H1 (cell line): ENCODE measurements around the gene ZNF483. TPM values are rescaled to one million over a fixed set of nuclear protein-coding genes. Genes with fewer than 3 reads are reported as not detected.

Experiments
- CTCF ChIA-PET: fragments of 300-600 bp; sonication (Branson Sonifier 250); formaldehyde crosslinking; loops from one replicate; lab custom pipeline; 2021; ENCODE audit not compliant: partially characterized antibody; lab: Charles Lee
- POLR2A ChIA-PET: fragments of 300-600 bp; sonication (Branson Sonifier 250); formaldehyde crosslinking; loops from one replicate; lab custom pipeline; 2021; ENCODE audit warnings: inconsistent platforms; ENCODE audit not compliant: partially characterized antibody; lab: Charles Lee
- DNase-seq, 2 experiments: peaks; one replicate each; pipeline versions ENCODE4 v3.0.0 to v3.0.0-alpha.2; 2010 to 2022; ENCODE audit warnings: low spot score in 2 of 2, low read depth in 1 of 2, mixed read lengths in 1 of 2
- FAIRE-seq: peaks from 2 replicates; lab custom pipeline; 2011; peaks lifted over from hg19 to GRCh38; lab: Jason Lieb, UNC
- H2AFZ ChIP-seq: 2 replicates; pipeline ENCODE4 v1.8.1; 2012; ENCODE audit warnings: low read length, inconsistent platforms
- H2AK5ac ChIP-seq: 2 replicates; pipeline ENCODE4 v1.6.1; 2013; ENCODE audit warnings: low read depth, low read length
- H2BK120ac ChIP-seq: replicated peaks from 2 replicates; pipeline ENCODE3; 2013; ENCODE audit warnings: low read depth, low read length, inconsistent platforms
- H2BK12ac ChIP-seq: 2 replicates; pipeline ENCODE4 v1.6.1; 2013; ENCODE audit warnings: low read depth, low read length
- H2BK15ac ChIP-seq: 2 replicates; pipeline ENCODE4 v1.6.1; 2013; ENCODE audit warnings: low read length
- H2BK20ac ChIP-seq: 2 replicates; pipeline ENCODE4 v1.6.1; 2013; ENCODE audit warnings: low read length
- H2BK5ac ChIP-seq: 2 replicates; pipeline ENCODE4 v1.6.1; 2013; ENCODE audit warnings: low read depth, low read length
- H3K14ac ChIP-seq: 2 replicates; pipeline ENCODE4 v1.6.1; 2013; ENCODE audit warnings: inconsistent platforms; ENCODE audit not compliant: insufficient read length
- H3K18ac ChIP-seq: 2 replicates; pipeline ENCODE4 v1.6.1; 2013; ENCODE audit warnings: low read length; ENCODE audit errors: extremely low read depth
- H3K23ac ChIP-seq: 2 replicates; pipeline ENCODE4 v1.6.1; 2013; ENCODE audit warnings: inconsistent platforms; ENCODE audit not compliant: insufficient read length
- H3K23me2 ChIP-seq: 2 replicates; pipeline ENCODE4 v1.6.1; 2013; ENCODE audit warnings: low read depth, low read length
- H3K27ac ChIP-seq: 2 replicates; pipeline ENCODE4 v1.6.1; 2011; ENCODE audit warnings: low read depth, low read length, inconsistent platforms
- H3K27me3 ChIP-seq, 4 experiments: replicated peaks in 1 of 4; 1 replicate in 1 of 4; 2 replicates in 3 of 4; pipeline versions ENCODE4 v1.6.1 to v1.8.1; 2011 to 2013; ENCODE audit warnings: low read length in 3 of 4, mild to moderate bottlenecking in 3 of 4, inconsistent platforms in 2 of 4, mixed read lengths in 2 of 4, moderate library complexity in 1 of 4; ENCODE audit not compliant: control insufficient read depth in 3 of 4, insufficient read depth in 3 of 4; ENCODE audit errors: extremely low read depth in 1 of 4
- H3K36me3 ChIP-seq, 4 experiments: 2 replicates each; pipeline versions ENCODE4 v1.6.1 to v1.8.1; 2011 to 2013; ENCODE audit warnings: mild to moderate bottlenecking in 4 of 4, low read length in 3 of 4, moderate library complexity in 2 of 4, control low read depth in 1 of 4, inconsistent platforms in 1 of 4; ENCODE audit not compliant: insufficient read depth in 4 of 4, control insufficient read depth in 2 of 4
- H3K4ac ChIP-seq: replicated peaks from 2 replicates; pipeline ENCODE3; 2013; ENCODE audit warnings: low read length, low read depth, mixed read lengths, inconsistent platforms; ENCODE audit not compliant: insufficient read length
- H3K4me1 ChIP-seq, 4 experiments: replicated peaks in 1 of 4; 1 replicate in 1 of 4; 2 replicates in 3 of 4; pipeline versions ENCODE4 v1.6.1 to v1.8.1; 2011 to 2013; ENCODE audit warnings: low read length in 3 of 4, inconsistent platforms in 2 of 4, mixed read lengths in 1 of 4; ENCODE audit not compliant: insufficient read depth in 4 of 4, control insufficient read depth in 3 of 4
- H3K4me2 ChIP-seq, 2 experiments: 2 replicates each; pipeline versions ENCODE4 v1.6.1 to v1.8.1; 2011 to 2013; ENCODE audit warnings: low read depth in 2 of 2, low read length in 2 of 2, control low read depth in 1 of 2, inconsistent platforms in 1 of 2, mild to moderate bottlenecking in 1 of 2; ENCODE audit not compliant: insufficient read depth in 1 of 2
- H3K4me3 ChIP-seq, 4 experiments: fragments of 200-600, 300-600 bp in 1 of 4; sonication (generic), shearing (Covaris generic), sonication (Bioruptor Twin) in 1 of 4; 2 replicates each; pipeline versions ENCODE4 v1.5.1 to v1.8.1; 2011 to 2016; ENCODE audit warnings: low read length in 4 of 4, low read depth in 3 of 4, control low read depth in 2 of 4, inconsistent platforms in 2 of 4, mild to moderate bottlenecking in 2 of 4, mixed read lengths in 1 of 4, moderate library complexity in 1 of 4; ENCODE audit not compliant: insufficient read depth in 2 of 4; ENCODE audit errors: extremely low read depth in 1 of 4
- H3K56ac ChIP-seq: replicated peaks from 2 replicates; pipeline ENCODE3; 2013; ENCODE audit warnings: low read depth, mild to moderate bottlenecking, mixed read lengths, low read length, inconsistent platforms; ENCODE audit not compliant: insufficient read length
- H3K79me1 ChIP-seq: 2 replicates; pipeline ENCODE4 v1.6.1; 2013; ENCODE audit warnings: low read depth, low read length, control low read depth
- H3K79me2 ChIP-seq, 2 experiments: 2 replicates each; pipeline versions ENCODE4 v1.6.1 to v1.8.1; 2012 to 2013; ENCODE audit warnings: low read length in 2 of 2, mild to moderate bottlenecking in 2 of 2, inconsistent platforms in 1 of 2; ENCODE audit not compliant: insufficient read depth in 2 of 2, control insufficient read depth in 1 of 2
- H3K9ac ChIP-seq, 4 experiments: replicated peaks in 1 of 4; 1 replicate in 1 of 4; 2 replicates in 3 of 4; pipeline versions ENCODE4 v1.6.1 to v1.8.1; 2011 to 2013; ENCODE audit warnings: low read depth in 3 of 4, low read length in 3 of 4, control low read depth in 2 of 4, mild to moderate bottlenecking in 2 of 4, moderate library complexity in 2 of 4, inconsistent platforms in 1 of 4; ENCODE audit errors: extremely low read depth in 1 of 4
- H3K9me3 ChIP-seq, 2 experiments: 2 replicates each; pipeline versions ENCODE4 v1.6.1 to v1.8.1; 2012 to 2013; ENCODE audit warnings: mild to moderate bottlenecking in 2 of 2, moderate library complexity in 2 of 2, control low read depth in 1 of 2, inconsistent platforms in 1 of 2, low read depth in 1 of 2, low read length in 1 of 2, mixed read lengths in 1 of 2; ENCODE audit not compliant: insufficient read depth in 2 of 2
- H4K20me1 ChIP-seq, 2 experiments: replicated peaks in 1 of 2; 2 replicates each; pipeline versions ENCODE3 to v1.8.1; 2011 to 2013; ENCODE audit warnings: inconsistent platforms in 2 of 2, low read length in 2 of 2, mild to moderate bottlenecking in 1 of 2; ENCODE audit not compliant: insufficient read depth in 2 of 2, control insufficient read depth in 1 of 2
- H4K5ac ChIP-seq: 2 replicates; pipeline ENCODE4 v1.6.1; 2013; ENCODE audit warnings: low read length, low read depth, mixed read lengths, inconsistent platforms; ENCODE audit not compliant: insufficient read length
- H4K8ac ChIP-seq: 2 replicates; pipeline ENCODE4 v1.8.0; 2013; ENCODE audit warnings: mild to moderate bottlenecking, moderate library complexity, low read length, inconsistent platforms; ENCODE audit not compliant: insufficient read depth; ENCODE audit errors: extremely low read depth
- H4K91ac ChIP-seq: replicated peaks from 2 replicates; pipeline ENCODE3; 2013; ENCODE audit warnings: low read length, mixed read lengths, inconsistent platforms; ENCODE audit not compliant: insufficient read length
- CEBPB ChIP-seq: IDR thresholded peaks from 2 replicates; pipeline ENCODE4 v1.6.1; 2012; ENCODE audit warnings: low read depth, low read length
- E2F6 ChIP-seq: IDR thresholded peaks from 2 replicates; pipeline ENCODE4 v1.6.1; 2012; ENCODE audit warnings: inconsistent platforms
- MAX ChIP-seq: IDR thresholded peaks from 2 replicates; pipeline ENCODE4 v1.6.1; 2012; ENCODE audit warnings: inconsistent platforms
- WGBS, 2 experiments: shearing (Covaris generic) in 1 of 2; methylation state at CpG; one replicate each; pipeline versions ENCODE4 v1.1.6 to v1.1.7; 2013 to 2015; ENCODE audit warnings: low lambda C conversion rate in 2 of 2, mixed read lengths in 2 of 2, inconsistent platforms in 1 of 2, low coverage in 1 of 2, missing lambda C conversion rate in 1 of 2; ENCODE audit not compliant: insufficient replicate concordance in 2 of 2, insufficient coverage in 1 of 2, insufficient read length in 1 of 2; ENCODE audit errors: extremely low coverage in 1 of 2, missing lambda C conversion rate in 1 of 2; 5-methylcytosine and 5-hydroxymethylcytosine counted together
- polyA plus RNA-seq, 7 experiments: library from polyadenylated mRNA; depleted of rRNA in 3 of 7; stranded (reverse) in 5 of 7; unstranded in 2 of 7; fragments of >200 nt in 5 of 7; fragments of 200-250 nt in 2 of 7; gene quantifications; 1 replicate in 5 of 7; 2 replicates in 1 of 7; 4 replicates in 1 of 7; pipeline versions ENCODE4 v1.2.1 to v1.2.3, GENCODE V29; 2011 to 2013; ENCODE audit warnings: missing spikeins in 2 of 7, mixed read lengths in 2 of 7
- total RNA-seq: library from RNA; stranded (reverse); fragmentation: NEBNext Ultra II Directional; extraction: Animal tissue kit (Norgen Biotek cat#: 25700); gene quantifications from 2 replicates; pipeline ENCODE4 v1.2.1, GENCODE V29; 2021

Gene ZNF483
- total and polyA plus RNA-seq, 2 of the 8 experiments (the other 6 are each of a cell fraction or from before 2014, with no cell fraction given), result 4.8 to 83.8 TPM

GRCh38 chr9:111610149-111610548 is 85.2 kb downstream of the ZNF483 start:
- Histone ChIP-seq H4K20me1 (no peaks in the 10 kb centered on the region), H3K9ac (no peak overlapping the region), H3K27ac (no peak overlapping the region), H4K8ac (no peak overlapping the region), H3K79me1 (no peaks in the 10 kb centered on the region), H2BK15ac (no peak overlapping the region), H3K4me1 (no peaks in the 10 kb centered on the region), H4K5ac (no peak overlapping the region), H4K91ac (no peak overlapping the region), H3K18ac (no peak overlapping the region), H3K23me2 (no peaks in the 10 kb centered on the region), H2BK5ac (no peak overlapping the region), H3K14ac (no peak overlapping the region), H3K79me2 (no peaks in the 10 kb centered on the region), H3K27me3 (no peaks in the 10 kb centered on the region; a peak in 1 of 7 replicates), H3K9me3 (no peaks in the 10 kb centered on the region), H2BK20ac (no peak overlapping the region), H2BK120ac (no peak overlapping the region), H3K56ac (no peak overlapping the region), H3K36me3 (no peaks in the 10 kb centered on the region), H2AK5ac (no peak overlapping the region), H3K23ac (no peak overlapping the region), H3K4me2 (no peak overlapping the region), H3K4me3 (no peak overlapping the region), H2AFZ (no peak overlapping the region; the same call in 1 of the 2 replicates), H2BK12ac (no peak overlapping the region), H3K4ac (no peak overlapping the region)
- DNase-seq (no peak), FAIRE-seq (no peak)
- CTCF ChIA-PET, result interaction anchor here (0.8 to 4.1 kb wide), 5 partner anchors 10 to 19 kb away, joined by 3 to 23 read pairs (median 4); partner anchors contain the start of gene PTGR1
- POLR2A ChIA-PET, result interaction anchor here (0.6 to 0.8 kb wide), 2 partner anchors 10 to 133 kb away, joined by 3 to 5 read pairs; partner anchors contain the start of gene PTGR1
- 71% methylated on average over 5 of the region's 5 CpGs; no CpG with 5 or more reads in 1 of the 2 experiments for WGBS, 2 experiments
- no peak for TF ChIP-seq E2F6
- TF ChIP-seq CEBPB, result no peak
- TF ChIP-seq MAX, result no peak
